Endothelial cell of umbilical vein (primary cell): ENCODE data around the gene LGALSL. TPM values are rescaled to one million over a fixed set of nuclear protein-coding genes. Genes with fewer than 3 reads are reported as not detected.

Experiments
- BruUV-seq: library from RNA; stranded (reverse); fragments of 400-500 nt; replicated peaks from 2 replicates; lab custom pipeline; 2021; lab: Mats Ljungman, UMichigan
- CTCF ChIA-PET: fragments of 300-600, 350-600 bp; sonication (Branson Sonifier 250); formaldehyde crosslinking; loops from one replicate; lab custom pipeline; 2021; ENCODE audit warnings: antibody characterized with exemption, inconsistent platforms; lab: Charles Lee
- POLR2A ChIA-PET: fragments of 300-600, 350-600 bp; sonication (Branson Sonifier 250); formaldehyde crosslinking; loops from one replicate; lab custom pipeline; 2021; ENCODE audit warnings: antibody characterized with exemption, inconsistent platforms; lab: Charles Lee
- DNase-seq: peaks from one replicate; pipeline ENCODE4 v3.0.0-alpha.2; 2011; ENCODE audit warnings: low read depth, low spot score
- FAIRE-seq: peaks from 2 replicates; lab custom pipeline; 2011; peaks lifted over from hg19 to GRCh38; lab: Jason Lieb, UNC
- H2AFZ ChIP-seq: 2 replicates; pipeline ENCODE4 v1.6.0; 2012; ENCODE audit warnings: low read depth, low read length, control low read depth, inconsistent platforms
- H3K27ac ChIP-seq: 2 replicates; pipeline ENCODE4 v1.5.1; 2011; ENCODE audit warnings: low read depth, mild to moderate bottlenecking, control low read depth, low read length, moderate library complexity; ENCODE audit not compliant: insufficient read depth
- H3K27me3 ChIP-seq, 2 experiments: 2 replicates each; pipeline versions ENCODE4 v1.6.0 to v1.6.1; 2011; ENCODE audit warnings: low read length in 2 of 2, mixed read lengths in 1 of 2; ENCODE audit not compliant: control insufficient read depth in 2 of 2, insufficient read depth in 2 of 2
- H3K36me3 ChIP-seq, 2 experiments: 2 replicates in 1 of 2; 3 replicates in 1 of 2; pipeline ENCODE4 v1.5.1; 2011; ENCODE audit warnings: low read length in 2 of 2, mild to moderate bottlenecking in 1 of 2, moderate library complexity in 1 of 2; ENCODE audit not compliant: control insufficient read depth in 2 of 2, insufficient read depth in 2 of 2; ENCODE audit errors: extremely low read depth in 1 of 2
- H3K4me1 ChIP-seq: 3 replicates; pipeline ENCODE4 v1.5.1; 2011; ENCODE audit warnings: mild to moderate bottlenecking, low read length; ENCODE audit not compliant: control insufficient read depth, insufficient read depth; ENCODE audit errors: extremely low read depth
- H3K4me2 ChIP-seq: 2 replicates; pipeline ENCODE4 v1.6.1; 2011; ENCODE audit warnings: low read length, control low read depth, mixed read lengths; ENCODE audit not compliant: insufficient read depth
- H3K4me3 ChIP-seq, 3 experiments: fragments of 200-600 bp in 1 of 3; sonication (generic), shearing (Covaris generic) in 1 of 3; replicated peaks in 1 of 3; 2 replicates each; pipeline ENCODE4 v1.5.1; 2011 to 2016; ENCODE audit warnings: control low read depth in 3 of 3, low read length in 3 of 3, mild to moderate bottlenecking in 2 of 3, inconsistent platforms in 1 of 3, low read depth in 1 of 3, moderate library complexity in 1 of 3; ENCODE audit not compliant: insufficient read depth in 1 of 3
- H3K79me2 ChIP-seq: 2 replicates; pipeline ENCODE4 v1.6.0; 2012; ENCODE audit warnings: low read length, inconsistent platforms; ENCODE audit not compliant: control insufficient read depth, insufficient read depth
- H3K9ac ChIP-seq: replicated peaks from 2 replicates; pipeline ENCODE3; 2011; ENCODE audit warnings: low read length, control low read depth; ENCODE audit not compliant: insufficient read depth; ENCODE audit errors: extremely low read depth
- H3K9me1 ChIP-seq: replicated peaks from 3 replicates; pipeline ENCODE4 v1.6.0; 2011; ENCODE audit warnings: mild to moderate bottlenecking, low read length; ENCODE audit not compliant: control insufficient read depth, insufficient read depth; ENCODE audit errors: extremely low read depth
- H3K9me3 ChIP-seq: replicated peaks from 2 replicates; pipeline ENCODE4 v1.5.1; 2012; ENCODE audit warnings: low read length, inconsistent platforms; ENCODE audit not compliant: control insufficient read depth, insufficient read depth
- H4K20me1 ChIP-seq: replicated peaks from 2 replicates; pipeline ENCODE3; 2011; ENCODE audit warnings: mild to moderate bottlenecking, low read length; ENCODE audit not compliant: control insufficient read depth, insufficient read depth; ENCODE audit errors: extremely low read depth
- EZH2 ChIP-seq: IDR thresholded peaks from 2 replicates; pipeline ENCODE4 v1.6.1; 2012; ENCODE audit warnings: borderline replicate concordance, low read depth, mild to moderate bottlenecking, moderate library complexity, low read length, inconsistent platforms; ENCODE audit not compliant: severe bottlenecking
- FOS ChIP-seq: IDR thresholded peaks from 2 replicates; pipeline ENCODE4 v1.6.1; 2011; ENCODE audit warnings: mild to moderate bottlenecking, low read length, moderate library complexity, borderline replicate concordance; ENCODE audit not compliant: insufficient read depth
- GATA2 ChIP-seq: IDR thresholded peaks from 2 replicates; pipeline ENCODE4 v1.7.0; 2011; ENCODE audit warnings: low read depth, mild to moderate bottlenecking, moderate library complexity, mixed read lengths, low read length; ENCODE audit not compliant: insufficient read length, insufficient read depth
- JUN ChIP-seq: IDR thresholded peaks from 2 replicates; pipeline ENCODE4 v1.6.1; 2011; ENCODE audit warnings: borderline replicate concordance, low read depth; ENCODE audit not compliant: insufficient read length, insufficient read depth
- MYC ChIP-seq: IDR thresholded peaks from one replicate; pipeline ENCODE4 v1.6.1; 2011; ENCODE audit warnings: mild to moderate bottlenecking, low read depth, low read length
- POLR2A ChIP-seq: IDR thresholded peaks from 2 replicates; pipeline ENCODE4 v1.6.1; 2012; ENCODE audit warnings: low read depth, mild to moderate bottlenecking, control low read depth, low read length
- POLR2AphosphoS5 ChIP-seq: IDR thresholded peaks from 2 replicates; pipeline ENCODE4 v1.6.1; 2012; ENCODE audit warnings: low read depth, mild to moderate bottlenecking, control low read depth, low read length, moderate library complexity; ENCODE audit not compliant: insufficient read depth
- dilution Hi-C: fragments of 300-500 bp; cut with MboI; formaldehyde crosslinking; loops from one replicate; pipeline ENCODE4 v1.15.0; 2019; ENCODE audit warnings: low sequenced_read_pairs; ENCODE audit not compliant: extremely low pct_ligation_motif_present
- intact Hi-C: fragments of 100-400 bp; cut with micrococcal nuclease; formaldehyde crosslinking; loops from one replicate; pipeline ENCODE4 v1.10.0; 2022
- polyA plus RNA-seq, 4 experiments: library from polyadenylated mRNA; depleted of rRNA in 3 of 4; stranded (reverse) in 3 of 4; unstranded in 1 of 4; fragments of >200 nt; gene quantifications; 2 replicates each; pipeline versions ENCODE4 v1.2.1 to v1.2.3, GENCODE V29; 2011 to 2012; ENCODE audit warnings: missing spikeins in 1 of 4
- total RNA-seq: library from RNA; stranded (reverse); gene quantifications from 2 replicates; pipeline ENCODE4 v1.2.3, GENCODE V29; 2021
- TF ChIP-seq, protein P1 (sequence below), 2 donors: IDR thresholded peaks; 1 replicate in 1 of 2; 2 replicates in 1 of 2; pipeline ENCODE4 v1.5.1; 2011; ENCODE audit warnings: low read length in 2 of 2, mild to moderate bottlenecking in 2 of 2, moderate library complexity in 2 of 2, control low read depth in 1 of 2, inconsistent platforms in 1 of 2, low read depth in 1 of 2; ENCODE audit not compliant: insufficient read depth in 1 of 2; ENCODE audit errors: extremely low read depth in 1 of 2
- TF ChIP-seq, protein P2 (sequence below): IDR thresholded peaks from 2 replicates; pipeline ENCODE4 v1.6.1; 2011; ENCODE audit not compliant: insufficient read depth, insufficient read length

LGALSL gene
- total and polyA plus RNA-seq, 2 donors (not counting 3 experiments of a cell fraction or from before 2014, with no cell fraction given) = 2.3 to 2.6 TPM

DNA sequence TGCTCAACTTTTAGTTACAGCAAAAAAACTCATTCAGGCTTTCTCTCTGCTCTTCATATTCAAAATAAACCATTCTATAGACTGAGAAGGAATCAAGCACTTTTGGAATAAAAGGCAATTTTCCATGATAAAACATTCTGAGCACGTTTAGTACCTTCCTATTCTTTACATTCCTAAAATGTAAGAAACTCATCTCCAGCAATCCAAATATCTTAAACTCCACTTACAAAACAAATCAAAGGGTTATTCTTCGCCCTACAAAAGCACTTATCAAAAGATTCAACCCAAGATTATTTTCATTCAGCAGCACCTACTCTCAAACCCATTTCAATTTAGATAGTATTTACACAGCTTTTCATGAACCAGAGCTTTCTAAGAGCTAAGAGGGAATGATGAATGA, 2.9 kb upstream of the LGALSL start:
- H3K27me3 ChIP-seq = peaks cover 3 to 9% of the 10 kb centered on the region in 2 experiments
- H2AFZ ChIP-seq = no peak overlapping the region
- BruUV-seq = no TSS peak
- POLR2A ChIA-PET = no interaction called here
- H4K20me1 ChIP-seq = no peaks in the 10 kb centered on the region
- no peak overlapping the region for H3K4me3 ChIP-seq
- H3K9me1 ChIP-seq = no peaks in the 10 kb centered on the region
- no peaks in the 10 kb centered on the region for H3K9me3 ChIP-seq
- CTCF ChIA-PET = interaction anchor here (0.8 to 1.4 kb wide), 3 partner anchors 37 to 120 kb away, joined by 3 to 4 read pairs (median 4); no protein-coding TSS in a partner anchor
- peak; percentile 28 for FAIRE-seq
- no peak overlapping the region for H3K9ac ChIP-seq
- TF ChIP-seq EZH2 (no peak), POLR2AphosphoS5 (no peak), MYC (no peak), GATA2 (no peak), JUN (no peak), POLR2A (no peak), FOS (no peak)
- TF ChIP-seq, protein P1, sequence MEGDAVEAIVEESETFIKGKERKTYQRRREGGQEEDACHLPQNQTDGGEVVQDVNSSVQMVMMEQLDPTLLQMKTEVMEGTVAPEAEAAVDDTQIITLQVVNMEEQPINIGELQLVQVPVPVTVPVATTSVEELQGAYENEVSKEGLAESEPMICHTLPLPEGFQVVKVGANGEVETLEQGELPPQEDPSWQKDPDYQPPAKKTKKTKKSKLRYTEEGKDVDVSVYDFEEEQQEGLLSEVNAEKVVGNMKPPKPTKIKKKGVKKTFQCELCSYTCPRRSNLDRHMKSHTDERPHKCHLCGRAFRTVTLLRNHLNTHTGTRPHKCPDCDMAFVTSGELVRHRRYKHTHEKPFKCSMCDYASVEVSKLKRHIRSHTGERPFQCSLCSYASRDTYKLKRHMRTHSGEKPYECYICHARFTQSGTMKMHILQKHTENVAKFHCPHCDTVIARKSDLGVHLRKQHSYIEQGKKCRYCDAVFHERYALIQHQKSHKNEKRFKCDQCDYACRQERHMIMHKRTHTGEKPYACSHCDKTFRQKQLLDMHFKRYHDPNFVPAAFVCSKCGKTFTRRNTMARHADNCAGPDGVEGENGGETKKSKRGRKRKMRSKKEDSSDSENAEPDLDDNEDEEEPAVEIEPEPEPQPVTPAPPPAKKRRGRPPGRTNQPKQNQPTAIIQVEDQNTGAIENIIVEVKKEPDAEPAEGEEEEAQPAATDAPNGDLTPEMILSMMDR (IDR thresholded peaks at IDR 0.05; ENCODE audit: extremely low read depth in 1 of 2, insufficient read depth in 1 of 2, low read depth in 1 of 2, low read length in 2 of 2) = no peak
- TF ChIP-seq, protein P2, sequence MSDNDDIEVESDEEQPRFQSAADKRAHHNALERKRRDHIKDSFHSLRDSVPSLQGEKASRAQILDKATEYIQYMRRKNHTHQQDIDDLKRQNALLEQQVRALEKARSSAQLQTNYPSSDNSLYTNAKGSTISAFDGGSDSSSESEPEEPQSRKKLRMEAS = no peak
- H3K4me2 ChIP-seq = no peak overlapping the region
- no peaks in the 10 kb centered on the region for H3K36me3 ChIP-seq
- dilution Hi-C loops = no loop called here
- intact Hi-C loops = no loop called here
- H3K27ac ChIP-seq = no peak overlapping the region
- H3K4me1 ChIP-seq = peaks cover 8% of the 10 kb centered on the region
- no peak for DNase-seq
- no peaks in the 10 kb centered on the region for H3K79me2 ChIP-seq
